AG09309 (cell line): ENCODE measurements around the gene KIF18B.
A peak's percentile ranks its signal among the peaks of the same experiment; 100 is the strongest.

Experiments
- DNase-seq: peaks from one replicate; pipeline ENCODE4 v3.0.0-alpha.2; 2010; ENCODE audit warnings: low read depth
- H3K4me3 ChIP-seq: 2 replicates; pipeline ENCODE4 v1.5.1; 2011; ENCODE audit warnings: mild to moderate bottlenecking, low read depth, low read length, moderate library complexity; ENCODE audit not compliant: control insufficient read depth
- CTCF ChIP-seq: IDR thresholded peaks from 2 replicates; pipeline ENCODE4 v1.5.1; 2011; ENCODE audit warnings: mild to moderate bottlenecking, low read depth, low read length, inconsistent platforms; ENCODE audit not compliant: insufficient read depth, control insufficient read depth; ENCODE audit errors: missing control alignments

KIF18B gene

GRCh38 chr17:44969144-44969780 is 21.7 kb upstream of the KIF18B start:
- no peak for DNase-seq
- no peak overlapping the region for H3K4me3 ChIP-seq
- no peak for TF ChIP-seq CTCF

GRCh38 chr17:44968225-44969143 is 20.9 kb upstream of the KIF18B start, which contains the start of gene C1QL1:
Gene C1QL1, minus strand, starts transcription at chr17:44968303. Its CDS starts 255 bp downstream, at chr17:44968048.
- peak within 1 kb of the TSS; percentile 52 for H3K4me3 ChIP-seq
- no peak for DNase-seq
- TF ChIP-seq CTCF = peak; percentile 16

GRCh38 chr17:44967907-44968224 is 20.3 kb upstream of the KIF18B start:
- no peak for DNase-seq
- TF ChIP-seq CTCF = no peak
- no peak overlapping the region for H3K4me3 ChIP-seq

GRCh38 chr17:44967026-44967906 is 19.7 kb upstream of the KIF18B start:
- TF ChIP-seq CTCF = no peak
- no peak overlapping the region for H3K4me3 ChIP-seq
- DNase-seq = no peak

GRCh38 chr17:44966348-44967025 is 18.9 kb upstream of the KIF18B start:
- no peak for TF ChIP-seq CTCF
- no peak for DNase-seq
- H3K4me3 ChIP-seq = no peak overlapping the region
